Measurements from ENCODE around the gene XPA.

- TF ChIP-seq POLR2A (IDR thresholded peaks at IDR 0.05) (no peak), CTCF (IDR thresholded peaks at IDR 0.05) (no peak)
Measured at GRCh38 chr9:97697837-97698236, 697 bp upstream of the XPA start.
